H9 (cell line): ENCODE data around the gene SORCS2. TPM values are rescaled to one million over a fixed set of nuclear protein-coding genes. Genes with fewer than 3 reads are reported as not detected.
A peak's percentile ranks its signal among the peaks of the same experiment; 100 is the strongest.

Experiments used
- DNase-seq: peaks from one replicate; pipeline ENCODE4 v3.0.0-alpha.2; 2017
- H2AFZ ChIP-seq: one replicate; pipeline ENCODE4 v1.6.1; 2013; ENCODE audit warnings: mild to moderate bottlenecking, low read length, control low read depth, moderate library complexity
- H2AK5ac ChIP-seq: 2 replicates; pipeline ENCODE4 v1.6.1; 2013; ENCODE audit warnings: low read length, control low read depth, mixed read lengths; ENCODE audit not compliant: insufficient read length
- H2BK120ac ChIP-seq: one replicate; pipeline ENCODE4 v1.6.1; 2013; ENCODE audit warnings: low read depth, mild to moderate bottlenecking, low read length, control low read depth, inconsistent platforms; ENCODE audit not compliant: poor library complexity, severe bottlenecking
- H2BK12ac ChIP-seq: 2 replicates; pipeline ENCODE4 v1.6.1; 2013; ENCODE audit warnings: low read length, control low read depth, mixed read lengths, low read depth; ENCODE audit not compliant: insufficient read length
- H2BK15ac ChIP-seq: 2 replicates; pipeline ENCODE4 v1.6.1; 2013; ENCODE audit warnings: low read depth, low read length, control low read depth
- H2BK20ac ChIP-seq: one replicate; pipeline ENCODE4 v1.6.1; 2013; ENCODE audit warnings: low read depth, mild to moderate bottlenecking, low read length, control low read depth, inconsistent platforms; ENCODE audit not compliant: poor library complexity, severe bottlenecking
- H2BK5ac ChIP-seq: 2 replicates; pipeline ENCODE4 v1.6.1; 2013; ENCODE audit warnings: low read length, control low read depth, mixed read lengths; ENCODE audit not compliant: insufficient read length
- H3K14ac ChIP-seq: 2 replicates; pipeline ENCODE4 v1.6.1; 2013; ENCODE audit warnings: low read length, control low read depth; ENCODE audit not compliant: insufficient read depth
- H3K18ac ChIP-seq: 2 replicates; pipeline ENCODE4 v1.6.1; 2013; ENCODE audit warnings: low read depth, mild to moderate bottlenecking, mixed read lengths, low read length, control low read depth; ENCODE audit not compliant: insufficient read length
- H3K23ac ChIP-seq: 2 replicates; pipeline ENCODE4 v1.6.1; 2013; ENCODE audit warnings: low read length, control low read depth, mixed read lengths, low read depth; ENCODE audit not compliant: insufficient read length
- H3K23me2 ChIP-seq: 2 replicates; pipeline ENCODE4 v1.6.1; 2013; ENCODE audit warnings: low read depth, mild to moderate bottlenecking, mixed read lengths, low read length, control low read depth; ENCODE audit not compliant: insufficient read length, poor library complexity, severe bottlenecking
- H3K27ac ChIP-seq: 2 replicates; pipeline ENCODE4 v1.5.1; 2013; ENCODE audit warnings: low read length, control low read depth, mixed read lengths, low read depth; ENCODE audit not compliant: insufficient read length
- H3K27me3 ChIP-seq: 2 replicates; pipeline ENCODE4 v1.6.1; 2013; ENCODE audit warnings: low read length, control low read depth, inconsistent platforms; ENCODE audit not compliant: insufficient read depth
- H3K4ac ChIP-seq: 2 replicates; pipeline ENCODE4 v1.6.1; 2013; ENCODE audit warnings: low read depth, mild to moderate bottlenecking, control low read depth, inconsistent platforms, low read length, moderate library complexity
- H3K4me1 ChIP-seq: 2 replicates; pipeline ENCODE4 v1.6.1; 2013; ENCODE audit warnings: low read length, control low read depth, inconsistent platforms; ENCODE audit not compliant: insufficient read depth
- H3K4me2 ChIP-seq: 2 replicates; pipeline ENCODE4 v1.6.1; 2013; ENCODE audit warnings: low read length, control low read depth, mixed read lengths; ENCODE audit not compliant: insufficient read length, insufficient read depth
- H3K56ac ChIP-seq: 2 replicates; pipeline ENCODE4 v1.6.1; 2013; ENCODE audit warnings: low read depth, mild to moderate bottlenecking, mixed read lengths, low read length, control low read depth; ENCODE audit not compliant: insufficient read length
- H3K79me1 ChIP-seq: 2 replicates; pipeline ENCODE4 v1.6.1; 2013; ENCODE audit warnings: low read depth, mild to moderate bottlenecking, moderate library complexity, low read length, control low read depth, inconsistent platforms; ENCODE audit not compliant: insufficient read depth, poor library complexity, severe bottlenecking
- H3K79me2 ChIP-seq: 2 replicates; pipeline ENCODE4 v1.6.1; 2013; ENCODE audit warnings: low read length, control low read depth, inconsistent platforms; ENCODE audit not compliant: insufficient read depth
- H3K9ac ChIP-seq: 2 replicates; pipeline ENCODE4 v1.6.1; 2013; ENCODE audit warnings: low read length, control low read depth, mixed read lengths; ENCODE audit not compliant: insufficient read length; ENCODE audit errors: extremely low read depth
- H3K9me3 ChIP-seq: one replicate; pipeline ENCODE4 v1.6.1; 2013; ENCODE audit warnings: low read depth, low read length, inconsistent platforms; ENCODE audit not compliant: control insufficient read depth
- H3T11ph ChIP-seq: one replicate; pipeline ENCODE4 v1.6.1; 2013; ENCODE audit warnings: mild to moderate bottlenecking, low read length, control low read depth, inconsistent platforms
- H4K20me1 ChIP-seq: one replicate; pipeline ENCODE4 v1.6.1; 2013; ENCODE audit not compliant: control insufficient read depth, insufficient read length, insufficient read depth
- H4K5ac ChIP-seq: 2 replicates; pipeline ENCODE4 v1.6.1; 2013; ENCODE audit warnings: low read depth, mild to moderate bottlenecking, mixed read lengths, low read length, control low read depth; ENCODE audit not compliant: insufficient read length
- H4K8ac ChIP-seq: replicated peaks from 2 replicates; pipeline ENCODE4 v1.6.1; 2013; ENCODE audit warnings: low read length, control low read depth, mixed read lengths, low read depth; ENCODE audit not compliant: insufficient read length
- H4K91ac ChIP-seq: 2 replicates; pipeline ENCODE4 v1.6.1; 2013; ENCODE audit warnings: low read depth, mild to moderate bottlenecking, moderate library complexity, mixed read lengths, low read length, control low read depth; ENCODE audit not compliant: insufficient read length
- H3K27ac Mint-ChIP-seq, 3 experiments: 2 replicates in 2 of 3; 3 replicates in 1 of 3; pipeline ENCODE4 v1.8.0; 2020 to 2021; ENCODE audit warnings: mixed read lengths in 3 of 3, mild to moderate bottlenecking in 1 of 3, moderate library complexity in 1 of 3
- H3K27me3 Mint-ChIP-seq: 2 replicates; pipeline ENCODE4 v1.8.0; 2021; ENCODE audit warnings: low read depth, mild to moderate bottlenecking, moderate library complexity, mixed read lengths
- H3K36me3 Mint-ChIP-seq, 3 experiments: 2 replicates in 2 of 3; 3 replicates in 1 of 3; pipeline ENCODE4 v1.8.0; 2020 to 2021; ENCODE audit warnings: low read depth in 3 of 3, mixed read lengths in 3 of 3; ENCODE audit not compliant: insufficient read depth in 1 of 3
- H3K4me1 Mint-ChIP-seq, 2 experiments: 2 replicates each; pipeline ENCODE4 v1.8.0; 2020; ENCODE audit warnings: mixed read lengths in 2 of 2
- H3K4me3 Mint-ChIP-seq, 2 experiments: 2 replicates in 1 of 2; 3 replicates in 1 of 2; pipeline ENCODE4 v1.8.0; 2020 to 2021; ENCODE audit warnings: mild to moderate bottlenecking in 2 of 2, mixed read lengths in 2 of 2, moderate library complexity in 1 of 2
- H3K9me3 Mint-ChIP-seq, 2 experiments: 2 replicates in 1 of 2; 3 replicates in 1 of 2; pipeline ENCODE4 v1.8.0; 2020; ENCODE audit warnings: mild to moderate bottlenecking in 2 of 2, mixed read lengths in 2 of 2, moderate library complexity in 1 of 2
- CTCF ChIP-seq: fragments of 200-600 bp; sonication (generic); conservative IDR thresholded peaks from 3 replicates; pipeline ENCODE4 v1.8.0; 2021; ENCODE audit warnings: antibody characterized with exemption, mild to moderate bottlenecking
- WGBS: extraction: QIAGEN DNeasy Blood & Tissue Kit; methylation state at CpG from one replicate; pipeline ENCODE4 v1.1.7; 2013; ENCODE audit warnings: missing lambda C conversion rate, low lambda C conversion rate, mixed read lengths; ENCODE audit not compliant: insufficient read length; ENCODE audit errors: extremely low coverage; 5-methylcytosine and 5-hydroxymethylcytosine counted together
- total RNA-seq: library from RNA; stranded (reverse); gene quantifications from 2 replicates; pipeline ENCODE4 v1.2.1, GENCODE V29; 2021

Gene SORCS2
- total RNA-seq, 1 experiment from 2014 or later, result 0.57 TPM

DNA sequence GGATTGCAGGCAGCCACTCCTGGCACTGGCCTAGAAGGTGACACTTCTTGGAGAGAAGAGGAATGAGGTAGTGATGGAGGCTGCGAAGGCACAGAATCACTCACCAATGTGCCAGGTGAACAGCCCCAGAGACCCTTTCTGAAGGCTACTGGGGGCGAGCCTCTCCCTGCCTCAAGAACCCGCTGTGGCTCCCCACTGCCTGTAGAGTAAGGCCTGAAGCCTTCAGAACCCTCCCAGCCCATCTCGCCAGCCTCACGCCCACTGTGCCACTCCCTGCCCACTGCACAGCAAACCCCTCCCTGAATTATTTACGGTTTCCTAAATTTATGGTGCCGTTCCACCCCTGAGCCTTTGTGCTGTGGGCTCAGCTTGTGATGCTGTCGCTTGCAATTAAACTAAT lies 24.2 kb upstream of the SORCS2 start:
- no peak overlapping the region for H3K4me3 Mint-ChIP-seq
- H3K36me3 Mint-ChIP-seq, result no peaks in the 10 kb centered on the region
- WGBS, result no CpG with 5 or more reads among the region's 8 CpGs
- Histone ChIP-seq H4K8ac (no peak overlapping the region), H3K79me1 (no peaks in the 10 kb centered on the region), H2AFZ (no peak overlapping the region), H3K4me2 (no peak overlapping the region), H4K20me1 (peaks cover 2% of the 10 kb centered on the region), H3K9me3 (no peaks in the 10 kb centered on the region), H3K79me2 (no peaks in the 10 kb centered on the region), H3K23me2 (no peaks in the 10 kb centered on the region), H2BK15ac (no peak overlapping the region), H3K9ac (no peak overlapping the region), H2BK12ac (no peak overlapping the region), H2BK5ac (no peak overlapping the region), H3K18ac (no peak overlapping the region), H3K56ac (no peak overlapping the region), H3K4ac (no peak overlapping the region), H3K27ac (no peak overlapping the region), H2BK120ac (no peak overlapping the region), H4K5ac (no peak overlapping the region), H2AK5ac (no peak overlapping the region), H4K91ac (no peak overlapping the region), H3K27me3 (no peaks in the 10 kb centered on the region), H2BK20ac (no peak overlapping the region), H3K4me1 (no peaks in the 10 kb centered on the region), H3T11ph (no peak overlapping the region), H3K23ac (no peak overlapping the region), H3K14ac (no peak overlapping the region)
- H3K9me3 Mint-ChIP-seq, result no peaks in the 10 kb centered on the region
- no peak overlapping the region for H3K27ac Mint-ChIP-seq
- peak; percentile 6 for DNase-seq
- H3K27me3 Mint-ChIP-seq, result peaks cover 12% of the 10 kb centered on the region
- H3K4me1 Mint-ChIP-seq, result no peaks in the 10 kb centered on the region
- no peak for TF ChIP-seq CTCF
